ENCODE results near the gene CITED1. TPM values are rescaled to one million over a fixed set of nuclear protein-coding genes. Genes with fewer than 3 reads are reported as not detected.

The CITED1 gene
- total RNA-seq, 1 donor from 2014 or later: 0.77 TPM

GRCh38 chrX:72258174-72258573 is 47.5 kb downstream of the CITED1 start:
- no peak for DNase-seq (ENCODE audit: low spot score)
- H3K4me3 Mint-ChIP-seq (ENCODE audit: unreplicated experiment): no peak overlapping the region
- H3K27ac Mint-ChIP-seq (ENCODE audit: unreplicated experiment): no peak overlapping the region
- TF ChIP-seq CTCF (IDR thresholded peaks at IDR 0.05): no peak
- no peaks in the 10 kb centered on the region for H3K36me3 Mint-ChIP-seq (ENCODE audit: low read depth)
- H3K4me1 Mint-ChIP-seq (ENCODE audit: low read depth): peaks cover 17% of the 10 kb centered on the region
- H3K27me3 Mint-ChIP-seq (ENCODE audit: low read depth): peaks cover 9% of the 10 kb centered on the region
- no peaks in the 10 kb centered on the region for H3K9me3 Mint-ChIP-seq (ENCODE audit: low read depth)

- Mint-ChIP-seq H3K4me1 (ENCODE audit: low read depth) (peaks cover 17% of the 10 kb centered on the region), H3K4me3 (ENCODE audit: unreplicated experiment) (no peak overlapping the region), H3K36me3 (ENCODE audit: low read depth) (no peaks in the 10 kb centered on the region), H3K9me3 (ENCODE audit: low read depth) (no peaks in the 10 kb centered on the region), H3K27ac (ENCODE audit: unreplicated experiment) (no peak overlapping the region), H3K27me3 (ENCODE audit: low read depth) (peaks cover 11% of the 10 kb centered on the region)
- TF ChIP-seq CTCF (IDR thresholded peaks at IDR 0.05): no peak
- DNase-seq (ENCODE audit: low spot score): no peak
Measured at GRCh38 chrX:72255864-72256263, 49.9 kb downstream of the CITED1 start.

- DNase-seq (ENCODE audit: low spot score): no peak
- Mint-ChIP-seq H3K27me3 (ENCODE audit: low read depth) (peaks cover 11% of the 10 kb centered on the region), H3K27ac (ENCODE audit: unreplicated experiment) (no peak overlapping the region), H3K36me3 (ENCODE audit: low read depth) (no peaks in the 10 kb centered on the region), H3K4me1 (ENCODE audit: low read depth) (peaks cover 17% of the 10 kb centered on the region), H3K4me3 (ENCODE audit: unreplicated experiment) (no peak overlapping the region), H3K9me3 (ENCODE audit: low read depth) (no peaks in the 10 kb centered on the region)
- no peak for TF ChIP-seq CTCF (IDR thresholded peaks at IDR 0.05)
Measured at GRCh38 chrX:72255445-72255844, 50.3 kb downstream of the CITED1 start.

GRCh38 chrX:72254816-72255215 is 50.9 kb downstream of the CITED1 start:
- no peak for TF ChIP-seq CTCF (IDR thresholded peaks at IDR 0.05)
- H3K4me1 Mint-ChIP-seq (ENCODE audit: low read depth): peaks cover 17% of the 10 kb centered on the region
- peaks cover 11% of the 10 kb centered on the region for H3K27me3 Mint-ChIP-seq (ENCODE audit: low read depth)
- DNase-seq (ENCODE audit: low spot score): no peak
- H3K4me3 Mint-ChIP-seq (ENCODE audit: unreplicated experiment): no peak overlapping the region
- no peaks in the 10 kb centered on the region for H3K36me3 Mint-ChIP-seq (ENCODE audit: low read depth)
- H3K9me3 Mint-ChIP-seq (ENCODE audit: low read depth): no peaks in the 10 kb centered on the region
- no peak overlapping the region for H3K27ac Mint-ChIP-seq (ENCODE audit: unreplicated experiment)

GRCh38 chrX:72253686-72254085 is 52.0 kb downstream of the CITED1 start:
- DNase-seq (ENCODE audit: low spot score): no peak
- H3K4me3 Mint-ChIP-seq (ENCODE audit: unreplicated experiment): no peak overlapping the region
- H3K27me3 Mint-ChIP-seq (ENCODE audit: low read depth): peaks cover 11% of the 10 kb centered on the region
- TF ChIP-seq CTCF (IDR thresholded peaks at IDR 0.05): no peak
- peaks cover 17% of the 10 kb centered on the region for H3K4me1 Mint-ChIP-seq (ENCODE audit: low read depth)
- no peak overlapping the region for H3K27ac Mint-ChIP-seq (ENCODE audit: unreplicated experiment)
- no peaks in the 10 kb centered on the region for H3K9me3 Mint-ChIP-seq (ENCODE audit: low read depth)
- H3K36me3 Mint-ChIP-seq (ENCODE audit: low read depth): no peaks in the 10 kb centered on the region

Other genes starting within 250 kb of the CITED1 start
- gene RTL5, start 174.0 kb downstream of the CITED1 start, total RNA-seq: 8.5 to 14.4 TPM (median 14.1 TPM) in 3 replicates
- gene PIN4, start 124.2 kb downstream of the CITED1 start, total RNA-seq: 8.7 to 13.4 TPM (median 9.5 TPM) in 3 replicates
- 0.82 to 1.9 TPM (median 0.87 TPM) in 3 replicates for gene ERCC6L, start 66.9 kb downstream of the CITED1 start, total RNA-seq
- 988 to 1,163 TPM (median 1,016 TPM) in 3 replicates for gene RPS4X, start 28.7 kb downstream of the CITED1 start, total RNA-seq

All from chondrocyte (in vitro differentiated cells).